K562 (cell line): Measurements from ENCODE around the gene TTLL9. TPM values are rescaled to one million over a fixed set of nuclear protein-coding genes. Genes with fewer than 3 reads are reported as not detected.

Experiments used
- ATAC-seq: fragments of 200-7000 bp; cut with Tn5 transposase; 3 replicates; pipeline ENCODE4 v1.9.1; 2020; ENCODE audit warnings: moderate library complexity
- BruUV-seq: library from RNA; stranded (reverse); fragments of 400-500 nt; replicated peaks from 2 replicates; lab custom pipeline; 2021; lab: Mats Ljungman, UMichigan
- CTCF ChIA-PET: fragments of 300-600 bp; formaldehyde crosslinking; extraction: SDS; loops from one replicate; lab custom pipeline; 2021; ENCODE audit warnings: low intra/inter-chr PET ratio; lab: Yijun Ruan, JAX
- POLR2A ChIA-PET: fragments of 300-600, 350-650 bp; sonication (Branson Sonifier 250); formaldehyde crosslinking; extraction: SDS; loops from one replicate; lab custom pipeline; 2021; ENCODE audit warnings: antibody characterized with exemption, inconsistent platforms; lab: Yijun Ruan, JAX
- DNase-seq, 4 experiments: peaks; one replicate each; pipeline versions ENCODE4 v3.0.0 to v3.0.0-alpha.2; 2011 to 2018; ENCODE audit warnings: low spot score in 3 of 4, mixed read lengths in 3 of 4; ENCODE audit errors: extremely low read depth in 1 of 4
- FAIRE-seq: peaks from 2 replicates; lab custom pipeline; 2011; peaks lifted over from hg19 to GRCh38; lab: Jason Lieb, UNC
- H2AFZ ChIP-seq: 2 replicates; pipeline ENCODE4 v1.6.0; 2011; ENCODE audit warnings: low read depth, low read length, control low read depth, inconsistent platforms
- H3K27ac ChIP-seq: fragments of 200-600 bp; 3 replicates; pipeline ENCODE4 v1.8.0; 2011; ENCODE audit warnings: low read depth, mild to moderate bottlenecking, control low read depth, inconsistent platforms, low read length, moderate library complexity, mixed read lengths; ENCODE audit errors: extremely low read depth
- H3K27me3 ChIP-seq, 2 experiments: fragments of 300-600 bp in 1 of 2; 2 replicates in 1 of 2; 3 replicates in 1 of 2; pipeline versions ENCODE4 v1.6.0 to v1.8.0; 2011; ENCODE audit warnings: inconsistent platforms in 2 of 2, low read length in 2 of 2, mild to moderate bottlenecking in 1 of 2, mixed read lengths in 1 of 2, moderate library complexity in 1 of 2; ENCODE audit not compliant: control insufficient read depth in 2 of 2, insufficient read depth in 2 of 2
- H3K36me3 ChIP-seq: fragments of 300-600 bp; 3 replicates; pipeline ENCODE4 v1.8.0; 2011; ENCODE audit warnings: mild to moderate bottlenecking, low read length, inconsistent platforms; ENCODE audit not compliant: control insufficient read depth, insufficient read depth
- H3K4me1 ChIP-seq, 2 experiments: fragments of 200-600 bp in 1 of 2; replicated peaks in 1 of 2; 2 replicates in 1 of 2; 3 replicates in 1 of 2; pipeline versions ENCODE4 v1.5.1 to v1.8.0; 2011; ENCODE audit warnings: inconsistent platforms in 2 of 2, low read length in 2 of 2, mild to moderate bottlenecking in 1 of 2, mixed read lengths in 1 of 2, moderate library complexity in 1 of 2; ENCODE audit not compliant: control insufficient read depth in 2 of 2, insufficient read depth in 2 of 2
- H3K4me2 ChIP-seq: 2 replicates; pipeline ENCODE4 v1.6.1; 2011; ENCODE audit warnings: low read length, control low read depth, inconsistent platforms, mixed read lengths; ENCODE audit not compliant: insufficient read depth
- H3K4me3 ChIP-seq: fragments of 200-600 bp; sonication (generic), shearing (Covaris generic); 2 replicates; pipeline ENCODE4 v1.5.1; 2016; ENCODE audit warnings: control low read depth, inconsistent platforms
- H3K79me2 ChIP-seq: fragments of 200-600 bp; 3 replicates; pipeline ENCODE4 v1.8.0; 2011; ENCODE audit warnings: low read length, inconsistent platforms; ENCODE audit not compliant: control insufficient read depth, insufficient read depth
- H3K9ac ChIP-seq, 2 experiments: 2 replicates each; pipeline versions ENCODE4 v1.6.0 to v1.6.1; 2011; ENCODE audit warnings: low read depth in 2 of 2, low read length in 2 of 2, control low read depth in 1 of 2, inconsistent platforms in 1 of 2, mild to moderate bottlenecking in 1 of 2, mixed read lengths in 1 of 2; ENCODE audit not compliant: insufficient read depth in 1 of 2
- H3K9me1 ChIP-seq: one replicate; pipeline ENCODE4 v1.6.0; 2011; ENCODE audit warnings: inconsistent platforms, mild to moderate bottlenecking, low read length, moderate library complexity; ENCODE audit not compliant: control insufficient read depth, insufficient read depth
- H3K9me3 ChIP-seq: replicated peaks from 2 replicates; pipeline ENCODE4 v1.5.1; 2011; ENCODE audit warnings: low read depth, low read length, inconsistent platforms; ENCODE audit not compliant: control insufficient read depth, insufficient read depth
- H4K20me1 ChIP-seq: replicated peaks from 2 replicates; pipeline ENCODE4 v1.6.1; 2011; ENCODE audit warnings: low read length, inconsistent platforms, mixed read lengths; ENCODE audit not compliant: control insufficient read depth, insufficient read depth
- ASH1L ChIP-seq: fragments of 450-650 bp; IDR thresholded peaks from 2 replicates; pipeline ENCODE4 v1.6.1; 2018; ENCODE audit warnings: borderline replicate concordance, mild to moderate bottlenecking, low read depth; ENCODE audit not compliant: partially characterized antibody
- BDP1 ChIP-seq: IDR thresholded peaks from 3 replicates; pipeline ENCODE4 v1.6.1; 2011; ENCODE audit not compliant: insufficient read length, insufficient read depth
- CBFB ChIP-seq: sonication (generic); formaldehyde crosslinking; IDR thresholded peaks from 2 replicates; pipeline ENCODE4 v1.4.0; 2020; ENCODE audit warnings: mild to moderate bottlenecking, missing genetic modification reagents
- CCAR2 ChIP-seq: fragments of 200-400 bp; formaldehyde crosslinking; IDR thresholded peaks from 2 replicates; pipeline ENCODE4 v1.6.1; 2017; ENCODE audit warnings: mild to moderate bottlenecking, low read depth, low read length
- DPF2 ChIP-seq: fragments of 450-650 bp; IDR thresholded peaks from 2 replicates; pipeline ENCODE4 v1.6.1; 2016
- RBM25 ChIP-seq: fragments of 200-400 bp; formaldehyde crosslinking; IDR thresholded peaks from 2 replicates; pipeline ENCODE4 v1.6.1; 2018; ENCODE audit warnings: low read length, low read depth, moderate library complexity; ENCODE audit not compliant: severe bottlenecking
- SETDB1 ChIP-seq: IDR thresholded peaks from one replicate; pipeline ENCODE4 v1.6.1; 2012; ENCODE audit warnings: low read length, control low read depth, inconsistent platforms
- ZNF764 ChIP-seq: fragments of 250-450 bp; sonication (Bioruptor Pico); IDR thresholded peaks from 2 replicates; pipeline ENCODE4 v1.4.0; 2020; ENCODE audit warnings: low read depth, mild to moderate bottlenecking, moderate library complexity
- WGBS: fragments of 100-300 bp; shearing (Covaris generic); methylation state at CpG from one replicate; pipeline ENCODE4 v1.1.6; 2016; ENCODE audit warnings: low coverage, mixed read lengths; ENCODE audit not compliant: insufficient coverage; ENCODE audit errors: missing lambda C conversion rate; 5-methylcytosine and 5-hydroxymethylcytosine counted together
- in situ Hi-C: fragments of 300-500 bp; cut with MboI; formaldehyde crosslinking; loops from 4 replicates; pipeline ENCODE4 v1.15.0; 2018; ENCODE audit warnings: inconsistent platforms, mixed read lengths
- intact Hi-C: fragments of 100-400 bp; cut with micrococcal nuclease; formaldehyde crosslinking; loops from 2 replicates; pipeline ENCODE4 v1.14.2; 2022
- polyA plus RNA-seq, 8 experiments: library from polyadenylated mRNA; depleted of rRNA in 4 of 8; stranded (reverse) in 5 of 8; unstranded in 3 of 8; fragments of >200 nt; fragmentation: Nextera tagmentation in 2 of 8; fragmentation: Illumina TruSeq in 1 of 8; extraction: Ambion mirVana in 2 of 8; extraction: Trizol in 1 of 8; gene quantifications; 2 replicates each; pipeline versions ENCODE4 v1.2.1 to v1.2.3, GENCODE V29; 2011 to 2014; ENCODE audit warnings: inconsistent platforms in 1 of 8, missing spikeins in 1 of 8
- total RNA-seq, 7 experiments: library from RNA; depleted of rRNA in 6 of 7; stranded (reverse); fragments of >200 nt in 6 of 7; fragmentation: Illumina TruSeq in 2 of 7; extraction: Trizol in 2 of 7; gene quantifications; 2 replicates each; pipeline versions ENCODE4 v1.2.1 to v1.2.3, GENCODE V29; 2011 to 2021; ENCODE audit warnings: low replicate concordance in 1 of 7
- TF ChIP-seq, protein P1 (sequence below): fragments of 450-650 bp; IDR thresholded peaks from 2 replicates; pipeline ENCODE4 v1.6.1; 2016
- TF ChIP-seq, protein P2 (sequence below): fragments of 450-650 bp; formaldehyde crosslinking; IDR thresholded peaks from 2 replicates; pipeline ENCODE4 v1.4.0; 2020; ENCODE audit warnings: mild to moderate bottlenecking, moderate library complexity
- TF ChIP-seq, protein P3 (sequence below): sonication (generic); formaldehyde crosslinking; IDR thresholded peaks from 2 replicates; pipeline ENCODE4 v1.8.0; 2023; ENCODE audit warnings: mild to moderate bottlenecking, missing genetic modification reagents

The TTLL9 gene
- total and polyA plus RNA-seq, 9 of the 15 experiments (the other 6 are each of a cell fraction or from before 2014, with no cell fraction given), result 0.06 to 0.07 TPM; not detected in 7

- Histone ChIP-seq H3K9me1 (peaks cover 3% of the 10 kb centered on the region), H3K9ac (0 out of 4 replicates have a peak overlapping the region, but pooled peaks of 1 of the 2 experiments have one; percentile 43), H3K27ac (no peak overlapping the region), H2AFZ (no peak overlapping the region), H3K4me2 (no peak overlapping the region), H3K4me3 (no peak overlapping the region), H3K9me3 (no peaks in the 10 kb centered on the region), H3K36me3 (no peaks in the 10 kb centered on the region), H4K20me1 (peaks cover 21% of the 10 kb centered on the region), H3K27me3 (peaks cover 1 to 43% of the 10 kb centered on the region in 2 experiments; a peak in 3 of 5 replicates), H3K79me2 (no peaks in the 10 kb centered on the region), H3K4me1 (peaks cover 16 to 19% of the 10 kb centered on the region in 2 experiments)
- TF ChIP-seq, protein P1, sequence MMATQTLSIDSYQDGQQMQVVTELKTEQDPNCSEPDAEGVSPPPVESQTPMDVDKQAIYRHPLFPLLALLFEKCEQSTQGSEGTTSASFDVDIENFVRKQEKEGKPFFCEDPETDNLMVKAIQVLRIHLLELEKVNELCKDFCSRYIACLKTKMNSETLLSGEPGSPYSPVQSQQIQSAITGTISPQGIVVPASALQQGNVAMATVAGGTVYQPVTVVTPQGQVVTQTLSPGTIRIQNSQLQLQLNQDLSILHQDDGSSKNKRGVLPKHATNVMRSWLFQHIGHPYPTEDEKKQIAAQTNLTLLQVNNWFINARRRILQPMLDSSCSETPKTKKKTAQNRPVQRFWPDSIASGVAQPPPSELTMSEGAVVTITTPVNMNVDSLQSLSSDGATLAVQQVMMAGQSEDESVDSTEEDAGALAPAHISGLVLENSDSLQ, result no peak
- TF ChIP-seq, protein P2, sequence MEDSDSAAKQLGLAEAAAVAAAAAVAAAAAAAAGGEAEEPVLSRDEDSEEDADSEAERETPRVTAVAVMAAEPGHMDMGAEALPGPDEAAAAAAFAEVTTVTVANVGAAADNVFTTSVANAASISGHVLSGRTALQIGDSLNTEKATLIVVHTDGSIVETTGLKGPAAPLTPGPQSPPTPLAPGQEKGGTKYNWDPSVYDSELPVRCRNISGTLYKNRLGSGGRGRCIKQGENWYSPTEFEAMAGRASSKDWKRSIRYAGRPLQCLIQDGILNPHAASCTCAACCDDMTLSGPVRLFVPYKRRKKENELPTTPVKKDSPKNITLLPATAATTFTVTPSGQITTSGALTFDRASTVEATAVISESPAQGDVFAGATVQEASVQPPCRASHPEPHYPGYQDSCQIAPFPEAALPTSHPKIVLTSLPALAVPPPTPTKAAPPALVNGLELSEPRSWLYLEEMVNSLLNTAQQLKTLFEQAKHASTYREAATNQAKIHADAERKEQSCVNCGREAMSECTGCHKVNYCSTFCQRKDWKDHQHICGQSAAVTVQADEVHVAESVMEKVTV (CRISPR knock-in tag), result no peak
- TF ChIP-seq, protein P3, sequence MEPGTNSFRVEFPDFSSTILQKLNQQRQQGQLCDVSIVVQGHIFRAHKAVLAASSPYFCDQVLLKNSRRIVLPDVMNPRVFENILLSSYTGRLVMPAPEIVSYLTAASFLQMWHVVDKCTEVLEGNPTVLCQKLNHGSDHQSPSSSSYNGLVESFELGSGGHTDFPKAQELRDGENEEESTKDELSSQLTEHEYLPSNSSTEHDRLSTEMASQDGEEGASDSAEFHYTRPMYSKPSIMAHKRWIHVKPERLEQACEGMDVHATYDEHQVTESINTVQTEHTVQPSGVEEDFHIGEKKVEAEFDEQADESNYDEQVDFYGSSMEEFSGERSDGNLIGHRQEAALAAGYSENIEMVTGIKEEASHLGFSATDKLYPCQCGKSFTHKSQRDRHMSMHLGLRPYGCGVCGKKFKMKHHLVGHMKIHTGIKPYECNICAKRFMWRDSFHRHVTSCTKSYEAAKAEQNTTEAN (CRISPR knock-in tag), result no peak
- TF ChIP-seq ZNF764 (no peak), ASH1L (no peak), DPF2 (no peak), SETDB1 (no peak), RBM25 (no peak), BDP1 (no peak), CBFB (CRISPR knock-in tag) (no peak), CCAR2 (no peak)
- ChIA-PET POLR2A (interaction anchor here (0.5 to 0.8 kb wide), 2 partner anchors 9 to 75 kb away, joined by 3 to 4 read pairs; partner anchors contain the start of gene FOXS1), CTCF (no interaction called here)
- no TSS peak for BruUV-seq
- in situ Hi-C loops (no loop called here), intact Hi-C loops (no loop called here)
- peak; percentile 53; the same call in 2 of the 3 replicates for ATAC-seq
- no peak for DNase-seq
- WGBS, result 17% methylated on average over 10 of the region's 11 CpGs
- FAIRE-seq, result no peak
Observed at GRCh38 chr20:31920275-31920855, 49.9 kb downstream of the TTLL9 start.
